H1 (cell line): ENCODE results near the gene TDG. TPM values are rescaled to one million over a fixed set of nuclear protein-coding genes. Genes with fewer than 3 reads are reported as not detected.

Source experiments
- CHD1 ChIP-seq: IDR thresholded peaks from 2 replicates; pipeline ENCODE4 v1.6.1; 2012; ENCODE audit warnings: low read depth, low read length, improper control_type of control experiment
- GABPA ChIP-seq: IDR thresholded peaks from 2 replicates; pipeline ENCODE4 v1.6.1; 2011; ENCODE audit warnings: mild to moderate bottlenecking, low read length, moderate library complexity, borderline replicate concordance; ENCODE audit not compliant: insufficient read depth
- POLR2AphosphoS5 ChIP-seq: IDR thresholded peaks from 2 replicates; pipeline ENCODE4 v1.6.1; 2011; ENCODE audit warnings: low read depth, low read length
- SIRT6 ChIP-seq: IDR thresholded peaks from one replicate; pipeline ENCODE4 v1.7.1; 2012; ENCODE audit warnings: low read length, inconsistent platforms
- ZNF274 ChIP-seq: IDR thresholded peaks from 2 replicates; pipeline ENCODE4 v1.7.0; 2012; ENCODE audit warnings: low read length, borderline replicate concordance; ENCODE audit errors: extremely low read depth
- polyA plus RNA-seq, 7 experiments: library from polyadenylated mRNA; depleted of rRNA in 3 of 7; stranded (reverse) in 5 of 7; unstranded in 2 of 7; fragments of >200 nt in 5 of 7; fragments of 200-250 nt in 2 of 7; gene quantifications; 1 replicate in 5 of 7; 2 replicates in 1 of 7; 4 replicates in 1 of 7; pipeline versions ENCODE4 v1.2.1 to v1.2.3, GENCODE V29; 2011 to 2013; ENCODE audit warnings: missing spikeins in 2 of 7, mixed read lengths in 2 of 7
- total RNA-seq: library from RNA; stranded (reverse); fragmentation: NEBNext Ultra II Directional; extraction: Animal tissue kit (Norgen Biotek cat#: 25700); gene quantifications from 2 replicates; pipeline ENCODE4 v1.2.1, GENCODE V29; 2021
- TF ChIP-seq, protein P1 (sequence below): IDR thresholded peaks from 2 replicates; pipeline ENCODE4 v1.6.1; 2012; ENCODE audit warnings: inconsistent platforms

TDG gene
- total and polyA plus RNA-seq, 2 of the 8 experiments (the other 6 are each of a cell fraction or from before 2014, with no cell fraction given) = 22.7 to 47.8 TPM

DNA sequence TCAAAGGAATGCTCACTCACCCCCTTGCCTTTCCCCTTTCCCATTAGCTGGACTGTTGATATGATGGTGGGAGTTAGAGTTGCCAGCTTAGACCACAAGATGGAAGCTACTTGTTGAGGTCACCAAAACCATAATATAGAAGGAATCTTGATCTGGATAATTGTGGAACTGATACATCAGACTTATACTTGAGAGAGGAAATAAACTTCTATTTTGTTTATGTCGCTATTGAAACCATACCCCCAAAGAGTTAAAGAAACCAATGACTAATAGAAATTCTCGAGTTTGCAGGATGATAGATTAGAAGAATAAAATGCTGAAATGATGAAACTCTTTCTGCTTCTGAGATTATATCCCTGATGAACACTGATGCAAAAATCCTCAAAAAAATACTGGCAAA, 37.9 kb downstream of the TDG start (continued):
- TF ChIP-seq, protein P1, sequence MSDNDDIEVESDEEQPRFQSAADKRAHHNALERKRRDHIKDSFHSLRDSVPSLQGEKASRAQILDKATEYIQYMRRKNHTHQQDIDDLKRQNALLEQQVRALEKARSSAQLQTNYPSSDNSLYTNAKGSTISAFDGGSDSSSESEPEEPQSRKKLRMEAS = no peak
- TF ChIP-seq ZNF274 = no peak
- no peak for TF ChIP-seq GABPA
- TF ChIP-seq CHD1 = no peak
- no peak for TF ChIP-seq SIRT6
- no peak for TF ChIP-seq POLR2AphosphoS5
